Measurements from ENCODE around the gene CCHCR1.
"Not testable (repeated sequence)": the region's sequence is repeated elsewhere in the genome, so short reads cannot be mapped to it uniquely, and the experiment has no call there.

Gene CCHCR1

DNA sequence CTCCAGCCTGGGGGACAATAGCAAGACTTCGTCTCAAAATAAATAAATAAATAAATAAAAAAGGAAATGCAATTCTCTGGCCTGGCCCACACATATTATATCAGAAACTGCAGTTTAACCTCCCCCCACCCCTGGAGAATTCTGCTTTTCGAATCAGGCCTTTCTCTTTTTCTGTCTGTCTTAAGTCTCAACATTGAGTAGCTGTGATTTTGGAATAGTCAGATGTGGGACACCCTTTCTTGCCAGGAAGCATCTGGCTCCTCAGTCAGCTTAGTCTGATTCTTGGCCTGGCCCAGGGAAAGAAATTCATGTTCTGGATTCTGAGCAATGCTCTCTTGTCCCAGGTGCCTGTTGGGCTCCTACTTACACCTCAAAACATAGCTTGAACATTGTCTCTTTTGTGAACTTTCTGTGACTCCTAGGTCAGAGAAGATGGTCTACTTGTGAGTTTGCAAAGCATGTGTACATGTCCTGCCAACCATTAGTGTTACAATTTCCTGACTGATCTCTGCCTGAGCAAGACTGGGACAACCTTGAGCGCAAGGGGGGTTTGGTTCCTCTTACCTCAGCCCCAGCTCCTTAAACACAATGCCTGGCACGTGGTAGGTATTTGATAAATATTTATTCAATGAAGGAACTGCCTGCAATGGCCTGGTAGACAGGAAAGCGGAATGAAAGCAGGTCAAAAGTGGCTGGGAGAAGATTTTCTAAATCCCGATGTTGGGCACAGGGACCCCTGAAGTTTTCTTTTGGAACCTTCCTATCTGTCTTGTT, 36.6 kb upstream of the CCHCR1 start:
- Histone ChIP-seq H3K4me2 (ENCODE audit: low read length, poor library complexity, severe bottlenecking) (no peak overlapping the region), H3K36me3 (ENCODE audit: control insufficient read depth in 1 of 2, insufficient read depth in 2 of 2, low read depth in 1 of 2, low read length in 2 of 2) (no peaks in the 10 kb centered on the region), H3K27me3 (ENCODE audit: control insufficient read depth in 1 of 2, insufficient read depth in 1 of 2, low read length in 2 of 2) (no peaks in the 10 kb centered on the region), H2BK5ac (ENCODE audit: low read depth, low read length, poor library complexity, severe bottlenecking) (no peak overlapping the region), H2AK5ac (ENCODE audit: low read length, severe bottlenecking) (no peak overlapping the region), H4K91ac (ENCODE audit: low read length) (no peak overlapping the region), H3K4ac (ENCODE audit: low read depth in 1 of 2, low read length in 2 of 2) (no peak overlapping the region), H2BK120ac (ENCODE audit: low read depth, low read length) (no peak overlapping the region), H3K27ac (ENCODE audit: low read length, poor library complexity, severe bottlenecking) (no peak overlapping the region), H3K14ac (ENCODE audit: low read length in 2 of 2) (no peak overlapping the region), H3K23ac (ENCODE audit: low read length in 2 of 2) (no peak overlapping the region), H3K4me3 (ENCODE audit: insufficient read depth in 1 of 2, low read depth in 1 of 2, low read length in 2 of 2) (no peak overlapping the region), H2BK15ac (ENCODE audit: low read depth, poor library complexity, severe bottlenecking) (no peak overlapping the region), H3K79me1 (replicated peaks; ENCODE audit: low read length, poor library complexity, severe bottlenecking) (peaks cover 2% of the 10 kb centered on the region), H2AFZ (ENCODE audit: low read depth, low read length) (no peak overlapping the region), H4K8ac (ENCODE audit: low read length) (no peak overlapping the region), H2BK12ac (ENCODE audit: low read length in 2 of 2) (no peak overlapping the region), H3K9me3 (ENCODE audit: control insufficient read depth, low read length) (no peaks in the 10 kb centered on the region), H3K4me1 (ENCODE audit: control insufficient read depth, insufficient read depth, low read depth, low read length) (peaks cover 3% of the 10 kb centered on the region), H3K18ac (ENCODE audit: low read depth in 1 of 2, low read length in 2 of 2) (no peak overlapping the region), H3K9ac (ENCODE audit: low read length) (no peak overlapping the region)
- WGBS, result 100% methylated on average over 2 of the region's 6 CpGs
- no peak for DNase-seq

DNA sequence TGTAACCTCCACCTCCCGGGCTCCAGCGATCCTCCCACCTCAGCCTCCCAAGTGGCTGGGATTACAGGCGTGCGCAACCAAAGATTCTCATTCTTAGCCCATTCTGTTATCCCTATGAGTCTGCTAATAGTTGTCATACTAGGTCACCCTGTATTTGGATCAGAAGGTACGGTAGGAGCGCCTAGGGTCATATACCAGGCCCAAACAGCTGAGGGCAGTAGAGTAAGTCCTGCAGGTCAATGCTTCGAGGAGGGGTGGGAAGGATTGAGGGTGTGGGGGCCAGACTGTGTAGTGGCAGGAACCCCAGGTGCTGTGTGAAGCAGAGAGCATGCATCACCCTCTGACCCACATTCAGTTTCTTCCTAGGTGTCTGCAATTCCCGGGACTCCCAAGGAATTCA, 35.6 kb upstream of the CCHCR1 start:
- Histone ChIP-seq H2BK12ac (ENCODE audit: low read length in 2 of 2) (no peak overlapping the region), H3K4ac (ENCODE audit: low read depth in 1 of 2, low read length in 2 of 2) (no peak overlapping the region), H3K4me2 (ENCODE audit: low read length, poor library complexity, severe bottlenecking) (no peak overlapping the region), H2BK120ac (ENCODE audit: low read depth, low read length) (no peak overlapping the region), H3K23ac (ENCODE audit: low read length in 2 of 2) (no peak overlapping the region), H2AFZ (ENCODE audit: low read depth, low read length) (no peak overlapping the region), H3K18ac (ENCODE audit: low read depth in 1 of 2, low read length in 2 of 2) (no peak overlapping the region), H2BK5ac (ENCODE audit: low read depth, low read length, poor library complexity, severe bottlenecking) (no peak overlapping the region), H2AK5ac (ENCODE audit: low read length, severe bottlenecking) (no peak overlapping the region), H3K9ac (ENCODE audit: low read length) (no peak overlapping the region), H3K9me3 (ENCODE audit: control insufficient read depth, low read length) (no peaks in the 10 kb centered on the region), H3K27ac (ENCODE audit: low read length, poor library complexity, severe bottlenecking) (no peak overlapping the region), H4K8ac (ENCODE audit: low read length) (no peak overlapping the region), H2BK15ac (ENCODE audit: low read depth, poor library complexity, severe bottlenecking) (no peak overlapping the region), H3K79me1 (replicated peaks; ENCODE audit: low read length, poor library complexity, severe bottlenecking) (peaks cover 2% of the 10 kb centered on the region), H3K4me1 (ENCODE audit: control insufficient read depth, insufficient read depth, low read depth, low read length) (peaks cover 3% of the 10 kb centered on the region), H3K4me3 (ENCODE audit: insufficient read depth in 1 of 2, low read depth in 1 of 2, low read length in 2 of 2) (no peak overlapping the region), H3K36me3 (ENCODE audit: control insufficient read depth in 1 of 2, insufficient read depth in 2 of 2, low read depth in 1 of 2, low read length in 2 of 2) (no peaks in the 10 kb centered on the region), H3K27me3 (ENCODE audit: control insufficient read depth in 1 of 2, insufficient read depth in 1 of 2, low read length in 2 of 2) (no peaks in the 10 kb centered on the region), H3K14ac (ENCODE audit: low read length in 2 of 2) (no peak overlapping the region), H4K91ac (ENCODE audit: low read length) (no peak overlapping the region)
- 83% methylated on average over 6 of the region's 8 CpGs for WGBS
- no peak for DNase-seq

DNA sequence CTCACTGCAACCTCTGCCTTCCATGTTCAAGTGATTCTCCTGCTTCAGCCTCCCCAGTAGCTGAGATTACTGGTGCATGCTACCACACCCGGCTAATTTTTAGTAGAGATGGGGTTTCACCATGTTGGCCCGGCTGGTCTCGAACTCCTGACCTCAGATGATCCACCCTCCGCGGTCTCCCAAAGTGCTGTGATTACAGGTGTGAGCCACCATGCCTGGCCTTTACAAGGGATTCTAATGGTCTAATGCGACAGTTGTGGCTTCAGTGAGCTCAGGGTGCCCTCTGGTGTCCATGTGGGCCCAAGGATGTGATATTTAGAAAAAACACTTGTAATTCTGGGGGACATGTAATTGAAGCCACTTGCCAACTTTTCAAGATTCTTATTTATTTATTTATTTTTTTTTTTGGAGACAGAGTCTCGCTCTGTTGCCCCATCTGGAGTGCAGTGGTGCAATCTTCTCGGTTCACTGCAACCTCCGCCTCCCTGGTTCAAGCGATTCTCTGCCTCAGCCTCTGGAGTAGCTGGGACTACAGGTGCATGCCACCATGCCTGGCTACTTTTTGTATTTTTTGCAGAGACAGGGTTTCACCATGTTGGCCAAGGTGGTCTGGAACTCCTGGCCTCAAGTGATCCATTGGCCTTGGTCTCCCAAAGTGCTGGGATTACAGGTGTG, 35.0 kb upstream of the CCHCR1 start:
- H2AFZ ChIP-seq (ENCODE audit: low read depth, low read length); H3K79me1 ChIP-seq (replicated peaks; ENCODE audit: low read length, poor library complexity, severe bottlenecking); H3K9me3 ChIP-seq (ENCODE audit: control insufficient read depth, low read length); H2BK12ac ChIP-seq (ENCODE audit: low read length in 2 of 2); H3K4ac ChIP-seq (ENCODE audit: low read depth in 1 of 2, low read length in 2 of 2); H3K27ac ChIP-seq (ENCODE audit: low read length, poor library complexity, severe bottlenecking); H3K23ac ChIP-seq (ENCODE audit: low read length in 2 of 2); H3K14ac ChIP-seq (ENCODE audit: low read length in 2 of 2); H2BK15ac ChIP-seq (ENCODE audit: low read depth, poor library complexity, severe bottlenecking); H2BK120ac ChIP-seq (ENCODE audit: low read depth, low read length); H3K4me3 ChIP-seq (ENCODE audit: insufficient read depth in 1 of 2, low read depth in 1 of 2, low read length in 2 of 2); H3K4me2 ChIP-seq (ENCODE audit: low read length, poor library complexity, severe bottlenecking); H3K36me3 ChIP-seq (ENCODE audit: control insufficient read depth in 1 of 2, insufficient read depth in 2 of 2, low read depth in 1 of 2, low read length in 2 of 2); H4K91ac ChIP-seq (ENCODE audit: low read length); H2AK5ac ChIP-seq (ENCODE audit: low read length, severe bottlenecking); H3K18ac ChIP-seq (ENCODE audit: low read depth in 1 of 2, low read length in 2 of 2); H3K27me3 ChIP-seq (ENCODE audit: control insufficient read depth in 1 of 2, insufficient read depth in 1 of 2, low read length in 2 of 2); H3K9ac ChIP-seq (ENCODE audit: low read length); H4K8ac ChIP-seq (ENCODE audit: low read length); H3K4me1 ChIP-seq (ENCODE audit: control insufficient read depth, insufficient read depth, low read depth, low read length); H2BK5ac ChIP-seq (ENCODE audit: low read depth, low read length, poor library complexity, severe bottlenecking): not testable (repeated sequence)
- WGBS, result 55% methylated on average over 10 of the region's 10 CpGs
- DNase-seq, result peak; percentile 70

DNA sequence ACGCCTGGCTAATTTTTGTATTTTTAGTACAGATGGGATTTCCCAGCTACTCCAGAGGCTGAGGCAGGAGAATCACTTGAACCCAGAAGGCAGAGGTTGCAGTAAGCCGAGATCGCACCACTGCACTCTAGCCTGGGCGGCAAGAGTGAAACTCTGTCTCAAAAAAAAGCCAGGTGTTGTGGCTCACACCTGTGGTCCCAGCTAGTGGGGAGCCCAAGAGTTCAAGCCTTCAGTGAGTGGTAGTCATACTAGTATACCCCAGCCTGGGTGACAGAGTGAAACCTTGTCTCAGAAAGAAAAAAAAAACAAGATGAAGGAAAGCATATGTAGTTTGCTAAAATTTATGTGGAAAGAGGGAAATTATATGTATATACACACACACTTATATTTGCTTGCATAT, 32.9 kb upstream of the CCHCR1 start:
- H4K8ac ChIP-seq (ENCODE audit: low read length), result no peak overlapping the region
- H3K9me3 ChIP-seq (ENCODE audit: control insufficient read depth, low read length), result no peaks in the 10 kb centered on the region
- no peaks in the 10 kb centered on the region for H3K36me3 ChIP-seq (ENCODE audit: control insufficient read depth in 1 of 2, insufficient read depth in 2 of 2, low read depth in 1 of 2, low read length in 2 of 2)
- H3K79me1 ChIP-seq (replicated peaks; ENCODE audit: low read length, poor library complexity, severe bottlenecking), result peaks cover 2% of the 10 kb centered on the region
- no peak overlapping the region for H2BK15ac ChIP-seq (ENCODE audit: low read depth, poor library complexity, severe bottlenecking)
- H3K23ac ChIP-seq (ENCODE audit: low read length in 2 of 2), result no peak overlapping the region
- no peak overlapping the region for H3K27ac ChIP-seq (ENCODE audit: low read length, poor library complexity, severe bottlenecking)
- H3K18ac ChIP-seq (ENCODE audit: low read depth in 1 of 2, low read length in 2 of 2), result no peak overlapping the region
- no peaks in the 10 kb centered on the region for H3K27me3 ChIP-seq (ENCODE audit: control insufficient read depth in 1 of 2, insufficient read depth in 1 of 2, low read length in 2 of 2)
- no peak overlapping the region for H2AK5ac ChIP-seq (ENCODE audit: low read length, severe bottlenecking)
- H2BK12ac ChIP-seq (ENCODE audit: low read length in 2 of 2), result no peak overlapping the region
- H3K4me2 ChIP-seq (ENCODE audit: low read length, poor library complexity, severe bottlenecking), result no peak overlapping the region
- no peak overlapping the region for H2BK5ac ChIP-seq (ENCODE audit: low read depth, low read length, poor library complexity, severe bottlenecking)
- H3K4me3 ChIP-seq (ENCODE audit: insufficient read depth in 1 of 2, low read depth in 1 of 2, low read length in 2 of 2), result no peak overlapping the region
- H2BK120ac ChIP-seq (ENCODE audit: low read depth, low read length), result no peak overlapping the region
- no peak for DNase-seq
- WGBS, result 93% methylated on average over 4 of the region's 4 CpGs
- H3K9ac ChIP-seq (ENCODE audit: low read length), result no peak overlapping the region
- no peak overlapping the region for H3K4ac ChIP-seq (ENCODE audit: low read depth in 1 of 2, low read length in 2 of 2)
- H3K14ac ChIP-seq (ENCODE audit: low read length in 2 of 2), result no peak overlapping the region
- H3K4me1 ChIP-seq (ENCODE audit: control insufficient read depth, insufficient read depth, low read depth, low read length), result peaks cover 4% of the 10 kb centered on the region
- no peak overlapping the region for H4K91ac ChIP-seq (ENCODE audit: low read length)
- no peak overlapping the region for H2AFZ ChIP-seq (ENCODE audit: low read depth, low read length)

Data from mesenchymal stem cell (in vitro differentiated cells and primary cell).